ENCODE data around the gene ABLIM1. TPM values are rescaled to one million over a fixed set of nuclear protein-coding genes. Genes with fewer than 3 reads are reported as not detected.

Gene ABLIM1
- total RNA-seq, 1 donor from 2014 or later: 39.8 TPM

GRCh38 chr10:114565066-114565465, 93.0 kb downstream of the ABLIM1 start:
- Histone ChIP-seq H4K20me1 (ENCODE audit: low read depth) (no peaks in the 10 kb centered on the region), H3K4me3 (no peak overlapping the region), H3K4me2 (no peak overlapping the region), H3K27ac (no peak overlapping the region), H3K9ac (no peak overlapping the region), H3K27me3 (no peaks in the 10 kb centered on the region), H3K9me3 (ENCODE audit: low read depth) (no peaks in the 10 kb centered on the region), H2AFZ (replicated peaks) (no peak overlapping the region), H3K4me1 (no peaks in the 10 kb centered on the region), H3K79me2 (ENCODE audit: low read depth) (no peaks in the 10 kb centered on the region), H3F3A (ENCODE audit: low read depth) (no peaks in the 10 kb centered on the region), H3K36me3 (no peaks in the 10 kb centered on the region)
- H3K36me3 Mint-ChIP-seq: no peaks in the 10 kb centered on the region
- no peaks in the 10 kb centered on the region for H3K4me1 Mint-ChIP-seq
- no peak overlapping the region for H3K4me3 Mint-ChIP-seq
- H3K27me3 Mint-ChIP-seq (ENCODE audit: insufficient read depth, low read depth): no peaks in the 10 kb centered on the region
- DNase-seq (ENCODE audit: low spot score): no peak
- no peak overlapping the region for H3K27ac Mint-ChIP-seq
- no peak for TF ChIP-seq CTCF (IDR thresholded peaks at IDR 0.05)
- TF ChIP-seq EZH2 (IDR thresholded peaks at IDR 0.05): no peak
- no peak for TF ChIP-seq EZH2phosphoT487 (IDR thresholded peaks at IDR 0.05)
- no peaks in the 10 kb centered on the region for H3K9me3 Mint-ChIP-seq

- TF ChIP-seq EZH2 (IDR thresholded peaks at IDR 0.05) (no peak), EZH2phosphoT487 (IDR thresholded peaks at IDR 0.05) (no peak), CTCF (IDR thresholded peaks at IDR 0.05) (no peak)
- Histone ChIP-seq H4K20me1 (ENCODE audit: low read depth) (no peaks in the 10 kb centered on the region), H3K4me3 (no peak overlapping the region), H2AFZ (replicated peaks) (no peak overlapping the region), H3K9ac (no peak overlapping the region), H3K4me1 (no peaks in the 10 kb centered on the region), H3K4me2 (no peak overlapping the region), H3K79me2 (ENCODE audit: low read depth) (no peaks in the 10 kb centered on the region), H3F3A (ENCODE audit: low read depth) (no peaks in the 10 kb centered on the region), H3K36me3 (no peaks in the 10 kb centered on the region), H3K9me3 (ENCODE audit: low read depth) (no peaks in the 10 kb centered on the region), H3K27me3 (no peaks in the 10 kb centered on the region), H3K27ac (no peak overlapping the region)
- Mint-ChIP-seq H3K9me3 (peaks cover 14% of the 10 kb centered on the region), H3K36me3 (no peaks in the 10 kb centered on the region), H3K27ac (no peak overlapping the region), H3K4me1 (no peaks in the 10 kb centered on the region), H3K27me3 (ENCODE audit: insufficient read depth, low read depth) (no peaks in the 10 kb centered on the region), H3K4me3 (no peak overlapping the region)
- no peak for DNase-seq (ENCODE audit: low spot score)
Observed at GRCh38 chr10:114561008-114561523, 97.0 kb downstream of the ABLIM1 start.

GRCh38 chr10:114560144-114560543, 97.9 kb downstream of the ABLIM1 start:
- H2AFZ ChIP-seq (replicated peaks): no peak overlapping the region
- H3K4me3 Mint-ChIP-seq: no peak overlapping the region

More at GRCh38 chr10:114560144-114560543, 97.9 kb downstream of the ABLIM1 start:
- H3K36me3 Mint-ChIP-seq: no peaks in the 10 kb centered on the region
- H3K9me3 Mint-ChIP-seq: peaks cover 14% of the 10 kb centered on the region
- no peaks in the 10 kb centered on the region for H3K4me1 Mint-ChIP-seq
- no peak overlapping the region for H3K27ac Mint-ChIP-seq
- H3K9ac ChIP-seq: no peak overlapping the region
- H4K20me1 ChIP-seq (ENCODE audit: low read depth): no peaks in the 10 kb centered on the region
- H3K27ac ChIP-seq: no peak overlapping the region
- H3F3A ChIP-seq (ENCODE audit: low read depth): no peaks in the 10 kb centered on the region
- no peaks in the 10 kb centered on the region for H3K36me3 ChIP-seq
- H3K9me3 ChIP-seq (ENCODE audit: low read depth): no peaks in the 10 kb centered on the region
- no peaks in the 10 kb centered on the region for H3K4me1 ChIP-seq
- no peak for DNase-seq (ENCODE audit: low spot score)
- no peaks in the 10 kb centered on the region for H3K27me3 Mint-ChIP-seq (ENCODE audit: insufficient read depth, low read depth)
- no peak overlapping the region for H3K4me2 ChIP-seq
- no peaks in the 10 kb centered on the region for H3K27me3 ChIP-seq
- no peaks in the 10 kb centered on the region for H3K79me2 ChIP-seq (ENCODE audit: low read depth)
- TF ChIP-seq EZH2phosphoT487 (IDR thresholded peaks at IDR 0.05) (no peak), EZH2 (IDR thresholded peaks at IDR 0.05) (no peak), CTCF (IDR thresholded peaks at IDR 0.05) (no peak)
- no peak overlapping the region for H3K4me3 ChIP-seq

All from neural progenitor cell (in vitro differentiated cells).